Measurements from ENCODE around the gene ZFP57.

DNA sequence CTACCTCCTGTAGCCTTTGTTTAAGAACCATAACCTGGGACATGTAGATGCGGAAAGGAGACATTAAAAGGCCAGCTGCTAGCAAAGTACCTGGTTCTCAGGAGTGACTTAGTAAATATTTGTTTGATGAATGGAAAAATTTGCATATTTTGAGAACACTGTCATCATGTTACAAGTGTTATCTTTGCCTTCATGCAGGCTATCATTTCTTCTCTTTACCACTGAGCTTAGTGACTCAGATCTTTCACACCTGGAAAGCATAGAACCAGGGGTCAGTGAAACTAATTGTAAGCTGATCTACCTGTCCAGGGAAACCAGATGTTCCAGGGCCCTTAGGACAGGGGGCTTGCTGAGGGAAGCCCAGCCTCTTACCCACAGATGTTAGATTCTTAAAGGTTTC lies 5.4 kb downstream of the ZFP57 start:
- TF ChIP-seq CTCF (IDR thresholded peaks at IDR 0.05) (no peak), POLR2A (IDR thresholded peaks at IDR 0.05) (no peak), POLR2AphosphoS5 (IDR thresholded peaks at IDR 0.05) (no peak)
